ENCODE results near the gene ANK3. TPM values are rescaled to one million over a fixed set of nuclear protein-coding genes. Genes with fewer than 3 reads are reported as not detected.

ANK3 gene
- total and polyA plus RNA-seq, 2 experiments from 2014 or later: 26.2 to 49.0 TPM

GRCh38 chr10:60276232-60276631 lies 113.4 kb downstream of the ANK3 start:
- no peak for DNase-seq (ENCODE audit: low spot score)
- Histone ChIP-seq H3K9me3 (ENCODE audit: low read depth) (no peaks in the 10 kb centered on the region), H3K27me3 (no peaks in the 10 kb centered on the region), H3K27ac (no peak overlapping the region), H3K4me1 (ENCODE audit: insufficient read depth) (peaks cover 2% of the 10 kb centered on the region), H3K4me2 (no peak overlapping the region), H3K36me3 (replicated peaks; ENCODE audit: insufficient read depth, low read depth) (no peaks in the 10 kb centered on the region), H2AFZ (no peak overlapping the region), H4K20me1 (ENCODE audit: insufficient read depth, poor library complexity, severe bottlenecking) (no peaks in the 10 kb centered on the region), H3K79me2 (no peaks in the 10 kb centered on the region), H3K4me3 (no peak overlapping the region), H3K9me2 (replicated peaks; ENCODE audit: insufficient read depth) (no peaks in the 10 kb centered on the region)
- TF ChIP-seq, protein P1, sequence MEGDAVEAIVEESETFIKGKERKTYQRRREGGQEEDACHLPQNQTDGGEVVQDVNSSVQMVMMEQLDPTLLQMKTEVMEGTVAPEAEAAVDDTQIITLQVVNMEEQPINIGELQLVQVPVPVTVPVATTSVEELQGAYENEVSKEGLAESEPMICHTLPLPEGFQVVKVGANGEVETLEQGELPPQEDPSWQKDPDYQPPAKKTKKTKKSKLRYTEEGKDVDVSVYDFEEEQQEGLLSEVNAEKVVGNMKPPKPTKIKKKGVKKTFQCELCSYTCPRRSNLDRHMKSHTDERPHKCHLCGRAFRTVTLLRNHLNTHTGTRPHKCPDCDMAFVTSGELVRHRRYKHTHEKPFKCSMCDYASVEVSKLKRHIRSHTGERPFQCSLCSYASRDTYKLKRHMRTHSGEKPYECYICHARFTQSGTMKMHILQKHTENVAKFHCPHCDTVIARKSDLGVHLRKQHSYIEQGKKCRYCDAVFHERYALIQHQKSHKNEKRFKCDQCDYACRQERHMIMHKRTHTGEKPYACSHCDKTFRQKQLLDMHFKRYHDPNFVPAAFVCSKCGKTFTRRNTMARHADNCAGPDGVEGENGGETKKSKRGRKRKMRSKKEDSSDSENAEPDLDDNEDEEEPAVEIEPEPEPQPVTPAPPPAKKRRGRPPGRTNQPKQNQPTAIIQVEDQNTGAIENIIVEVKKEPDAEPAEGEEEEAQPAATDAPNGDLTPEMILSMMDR (IDR thresholded peaks at IDR 0.05; ENCODE audit: poor library complexity): no peak
- TF ChIP-seq EZH2phosphoT487 (IDR thresholded peaks at IDR 0.05; ENCODE audit: low read depth, severe bottlenecking, unreplicated experiment) (no peak), EZH2 (IDR thresholded peaks at IDR 0.05; ENCODE audit: borderline replicate concordance) (no peak)
- WGBS (ENCODE audit: low lambda C conversion rate, missing lambda C conversion rate): 93% methylated on average over 2 of the region's 2 CpGs

- no peak for DNase-seq (ENCODE audit: low spot score)
- H3K9me3 ChIP-seq (ENCODE audit: low read depth): no peaks in the 10 kb centered on the region
- H3K4me1 ChIP-seq (ENCODE audit: insufficient read depth): no peaks in the 10 kb centered on the region
- H4K20me1 ChIP-seq (ENCODE audit: insufficient read depth, poor library complexity, severe bottlenecking): no peaks in the 10 kb centered on the region
- no peaks in the 10 kb centered on the region for H3K79me2 ChIP-seq
- no peaks in the 10 kb centered on the region for H3K9me2 ChIP-seq (replicated peaks; ENCODE audit: insufficient read depth)
- no peaks in the 10 kb centered on the region for H3K27me3 ChIP-seq
- H3K4me3 ChIP-seq: no peak overlapping the region
- TF ChIP-seq EZH2 (IDR thresholded peaks at IDR 0.05; ENCODE audit: borderline replicate concordance) (no peak), EZH2phosphoT487 (IDR thresholded peaks at IDR 0.05; ENCODE audit: low read depth, severe bottlenecking, unreplicated experiment) (no peak)
- TF ChIP-seq, protein P1 (IDR thresholded peaks at IDR 0.05; ENCODE audit: poor library complexity): no peak
- H3K4me2 ChIP-seq: no peak overlapping the region
- 95% methylated on average over 4 of the region's 4 CpGs for WGBS (ENCODE audit: low lambda C conversion rate, missing lambda C conversion rate)
- no peak overlapping the region for H3K27ac ChIP-seq
- H2AFZ ChIP-seq: no peak overlapping the region
- no peaks in the 10 kb centered on the region for H3K36me3 ChIP-seq (replicated peaks; ENCODE audit: insufficient read depth, low read depth)
Measured at GRCh38 chr10:60271319-60272040, 118.2 kb downstream of the ANK3 start.

GRCh38 chr10:60270426-60270825 lies 119.2 kb downstream of the ANK3 start:
- Histone ChIP-seq H3K36me3 (replicated peaks; ENCODE audit: insufficient read depth, low read depth) (no peaks in the 10 kb centered on the region), H2AFZ (no peak overlapping the region), H3K27me3 (no peaks in the 10 kb centered on the region), H3K79me2 (no peaks in the 10 kb centered on the region), H3K9me3 (ENCODE audit: low read depth) (no peaks in the 10 kb centered on the region), H3K9me2 (replicated peaks; ENCODE audit: insufficient read depth) (no peaks in the 10 kb centered on the region), H3K27ac (no peak overlapping the region), H4K20me1 (ENCODE audit: insufficient read depth, poor library complexity, severe bottlenecking) (no peaks in the 10 kb centered on the region), H3K4me2 (no peak overlapping the region), H3K4me1 (ENCODE audit: insufficient read depth) (no peaks in the 10 kb centered on the region), H3K4me3 (no peak overlapping the region)
- WGBS (ENCODE audit: low lambda C conversion rate, missing lambda C conversion rate): 100% methylated on average over 1 of the region's 1 CpG
- no peak for DNase-seq (ENCODE audit: low spot score)
- no peak for TF ChIP-seq EZH2phosphoT487 (IDR thresholded peaks at IDR 0.05; ENCODE audit: low read depth, severe bottlenecking, unreplicated experiment)
- TF ChIP-seq, protein P1 (IDR thresholded peaks at IDR 0.05; ENCODE audit: poor library complexity): no peak
- no peak for TF ChIP-seq EZH2 (IDR thresholded peaks at IDR 0.05; ENCODE audit: borderline replicate concordance)
